ENCODE results near the gene MAPKAPK2.

The MAPKAPK2 gene

DNA sequence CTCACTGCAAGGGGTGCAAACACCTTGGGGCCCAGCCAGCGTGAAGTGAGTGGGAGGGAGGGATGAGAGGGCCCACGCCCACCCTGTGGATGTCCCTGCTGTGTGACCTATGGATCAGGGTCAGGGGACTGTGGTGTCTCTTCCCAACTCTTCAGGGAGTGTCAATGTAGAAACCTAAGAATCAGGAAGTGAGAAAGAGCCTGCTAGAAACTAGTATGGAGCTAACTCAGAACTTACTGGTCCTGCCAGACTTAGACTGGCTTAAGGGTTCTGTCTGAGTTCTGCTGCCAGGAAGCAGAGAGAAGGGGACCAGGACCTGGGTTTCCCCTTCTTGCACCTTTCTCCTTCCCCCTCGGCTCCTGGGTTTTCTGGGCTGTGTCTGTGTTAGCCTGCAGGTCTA is 89.4 kb downstream of the MAPKAPK2 start:
- no peaks in the 10 kb centered on the region for H3K4me1 ChIP-seq (ENCODE audit: control insufficient read depth, insufficient read depth, low read length)
- ChIA-PET POLR2A (no interaction called here), CTCF (interaction anchor here (0.6 to 1.0 kb wide), 2 partner anchors 29 to 295 kb away, joined by 3 read pairs; no protein-coding TSS in a partner anchor)
- no peaks in the 10 kb centered on the region for H3K9me3 ChIP-seq (ENCODE audit: control insufficient read depth, insufficient read depth, low read depth, low read length)
- H3K4me3 ChIP-seq (ENCODE audit: low read depth, low read length) = no peak overlapping the region
- H3K27ac ChIP-seq (ENCODE audit: extremely low read depth, low read depth, low read length) = no peak overlapping the region
- no peaks in the 10 kb centered on the region for H3K36me3 ChIP-seq (ENCODE audit: control insufficient read depth in 2 of 2, insufficient read depth in 1 of 2, low read length in 2 of 2)
- TF ChIP-seq, protein P1, sequence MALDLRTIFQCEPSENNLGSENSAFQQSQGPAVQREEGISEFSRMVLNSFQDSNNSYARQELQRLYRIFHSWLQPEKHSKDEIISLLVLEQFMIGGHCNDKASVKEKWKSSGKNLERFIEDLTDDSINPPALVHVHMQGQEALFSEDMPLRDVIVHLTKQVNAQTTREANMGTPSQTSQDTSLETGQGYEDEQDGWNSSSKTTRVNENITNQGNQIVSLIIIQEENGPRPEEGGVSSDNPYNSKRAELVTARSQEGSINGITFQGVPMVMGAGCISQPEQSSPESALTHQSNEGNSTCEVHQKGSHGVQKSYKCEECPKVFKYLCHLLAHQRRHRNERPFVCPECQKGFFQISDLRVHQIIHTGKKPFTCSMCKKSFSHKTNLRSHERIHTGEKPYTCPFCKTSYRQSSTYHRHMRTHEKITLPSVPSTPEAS (tag by site-specific recombination; IDR thresholded peaks at IDR 0.05) = no peak
- no peak for TF ChIP-seq PRDM1 (tag by site-specific recombination; IDR thresholded peaks at IDR 0.05)
- no peak for TF ChIP-seq ZNF792 (tag by site-specific recombination; IDR thresholded peaks at IDR 0.05)
- TF ChIP-seq ZNF133 (tag by site-specific recombination; IDR thresholded peaks at IDR 0.05) = no peak
- TF ChIP-seq ZNF350 (tag by site-specific recombination; IDR thresholded peaks at IDR 0.05) = no peak
- TF ChIP-seq ZNF488 (tag by site-specific recombination; IDR thresholded peaks at IDR 0.05) = no peak
- no peak for TF ChIP-seq ZNF211 (tag by site-specific recombination; IDR thresholded peaks at IDR 0.05; ENCODE audit: low read depth)
- TF ChIP-seq ZNF223 (tag by site-specific recombination; IDR thresholded peaks at IDR 0.05) = no peak
- TF ChIP-seq ZNF354C (tag by site-specific recombination; IDR thresholded peaks at IDR 0.05; ENCODE audit: borderline replicate concordance, low read depth) = no peak
- no peak for TF ChIP-seq ZNF155 (tag by site-specific recombination; IDR thresholded peaks at IDR 0.05)
- TF ChIP-seq, protein P2, sequence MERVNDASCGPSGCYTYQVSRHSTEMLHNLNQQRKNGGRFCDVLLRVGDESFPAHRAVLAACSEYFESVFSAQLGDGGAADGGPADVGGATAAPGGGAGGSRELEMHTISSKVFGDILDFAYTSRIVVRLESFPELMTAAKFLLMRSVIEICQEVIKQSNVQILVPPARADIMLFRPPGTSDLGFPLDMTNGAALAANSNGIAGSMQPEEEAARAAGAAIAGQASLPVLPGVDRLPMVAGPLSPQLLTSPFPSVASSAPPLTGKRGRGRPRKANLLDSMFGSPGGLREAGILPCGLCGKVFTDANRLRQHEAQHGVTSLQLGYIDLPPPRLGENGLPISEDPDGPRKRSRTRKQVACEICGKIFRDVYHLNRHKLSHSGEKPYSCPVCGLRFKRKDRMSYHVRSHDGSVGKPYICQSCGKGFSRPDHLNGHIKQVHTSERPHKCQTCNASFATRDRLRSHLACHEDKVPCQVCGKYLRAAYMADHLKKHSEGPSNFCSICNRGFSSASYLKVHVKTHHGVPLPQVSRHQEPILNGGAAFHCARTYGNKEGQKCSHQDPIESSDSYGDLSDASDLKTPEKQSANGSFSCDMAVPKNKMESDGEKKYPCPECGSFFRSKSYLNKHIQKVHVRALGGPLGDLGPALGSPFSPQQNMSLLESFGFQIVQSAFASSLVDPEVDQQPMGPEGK (tag by site-specific recombination; IDR thresholded peaks at IDR 0.05) = no peak
- TF ChIP-seq ZNF777 (tag by site-specific recombination; IDR thresholded peaks at IDR 0.05; ENCODE audit: borderline replicate concordance) = no peak
- no peak for TF ChIP-seq ZNF16 (tag by site-specific recombination; IDR thresholded peaks at IDR 0.05; ENCODE audit: low read depth)
- TF ChIP-seq ZNF280D (tag by site-specific recombination; IDR thresholded peaks at IDR 0.05) = no peak
- TF ChIP-seq ZNF169 (tag by site-specific recombination; IDR thresholded peaks at IDR 0.05) = no peak
- TF ChIP-seq ZNF580 (tag by site-specific recombination; IDR thresholded peaks at IDR 0.05) = no peak
- TF ChIP-seq ZNF10 (tag by site-specific recombination; IDR thresholded peaks at IDR 0.05) = no peak
- TF ChIP-seq HOXC10 (CRISPR knock-in tag; IDR thresholded peaks at IDR 0.05) = no peak
- TF ChIP-seq ZNF555 (tag by site-specific recombination; conservative IDR thresholded peaks at IDR 0.05) = no peak
- TF ChIP-seq ZNF585B (tag by site-specific recombination; IDR thresholded peaks at IDR 0.05) = no peak

Measured in HEK293 (cell line).